ENCODE results near the gene ZNF578. TPM values are rescaled to one million over a fixed set of nuclear protein-coding genes. Genes with fewer than 3 reads are reported as not detected.
"Not testable (repeated sequence)": the region's sequence is repeated elsewhere in the genome, so short reads cannot be mapped to it uniquely, and the experiment has no call there.

ZNF578 gene
- total and polyA plus RNA-seq, 2 experiments from 2014 or later: 1.3 to 2.2 TPM

DNA sequence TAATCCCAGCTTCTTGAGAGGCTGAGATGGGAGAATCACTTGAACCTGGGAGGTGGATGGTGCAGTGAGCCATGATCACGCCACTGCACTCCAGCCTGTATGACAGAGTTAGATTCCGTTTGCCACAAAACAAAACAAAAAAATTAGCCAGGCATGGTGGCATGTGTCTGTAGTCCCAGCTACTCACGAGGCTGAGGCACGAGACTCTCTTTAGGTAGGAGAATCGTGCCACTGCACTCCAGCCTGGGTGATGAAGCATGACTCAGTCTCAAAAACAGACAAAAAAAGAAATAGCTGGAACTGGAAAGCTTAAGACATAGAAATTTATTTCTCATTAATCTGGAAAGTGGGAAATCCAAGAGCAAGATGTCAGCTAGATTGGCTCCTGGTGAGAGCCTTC lies 53.9 kb downstream of the ZNF578 start:
- in situ Hi-C loops (cut with MboI): no loop called here
- TF ChIP-seq EZH2 (IDR thresholded peaks at IDR 0.05; ENCODE audit: insufficient read depth, poor library complexity, severe bottlenecking) (no peak), EZH2phosphoT487 (IDR thresholded peaks at IDR 0.05; ENCODE audit: insufficient read depth, low read depth) (no peak)
- no peaks in the 10 kb centered on the region for H4K20me1 ChIP-seq (ENCODE audit: insufficient read depth)
- no peaks in the 10 kb centered on the region for H3K79me2 ChIP-seq (ENCODE audit: insufficient read depth)
- no peak overlapping the region for H3K4me2 ChIP-seq (ENCODE audit: unreplicated experiment)
- H3K4me1 ChIP-seq (ENCODE audit: insufficient read depth): no peaks in the 10 kb centered on the region
- H3K4me3 ChIP-seq: no peak overlapping the region
- H3F3A ChIP-seq (ENCODE audit: insufficient read depth): no peaks in the 10 kb centered on the region
- DNase-seq: no peak
- no peak overlapping the region for H3K27ac ChIP-seq
- no peaks in the 10 kb centered on the region for H3K27me3 ChIP-seq (replicated peaks; ENCODE audit: insufficient read depth)
- H2AFZ ChIP-seq: no peak overlapping the region
- 73 to 82% methylated on average over 5 of the region's 5 CpGs for WGBS, 2 experiments (ENCODE audit: low coverage in 1 of 2, low lambda C conversion rate in 2 of 2, missing lambda C conversion rate in 2 of 2)
- peaks cover 11% of the 10 kb centered on the region for H3K36me3 ChIP-seq (ENCODE audit: low read depth)
- H3K9ac ChIP-seq: no peak overlapping the region
- no peaks in the 10 kb centered on the region for H3K9me3 ChIP-seq (ENCODE audit: low read depth)
- no peaks in the 10 kb centered on the region for H3K9me2 ChIP-seq (ENCODE audit: insufficient read depth)

GRCh38 chr19:52516191-52516590 lies 62.8 kb downstream of the ZNF578 start:
- 49 to 50% methylated on average over 5 of the region's 5 CpGs for WGBS, 2 experiments (ENCODE audit: low coverage in 1 of 2, low lambda C conversion rate in 2 of 2, missing lambda C conversion rate in 2 of 2)
- Histone ChIP-seq H3K9ac (no peak overlapping the region), H3K79me2 (ENCODE audit: insufficient read depth) (no peaks in the 10 kb centered on the region)

GRCh38 chr19:52518646-52519045 lies 65.3 kb downstream of the ZNF578 start:
- WGBS, 2 experiments (ENCODE audit: low coverage in 1 of 2, low lambda C conversion rate in 2 of 2, missing lambda C conversion rate in 2 of 2): 24 to 35% methylated on average over 2 of the region's 2 CpGs

More at GRCh38 chr19:52516191-52516590, 62.8 kb downstream of the ZNF578 start:
- DNase-seq: no peak
- Histone ChIP-seq H3K9me2 (ENCODE audit: insufficient read depth) (no peaks in the 10 kb centered on the region), H3K36me3 (ENCODE audit: low read depth) (peaks cover 9% of the 10 kb centered on the region; the same call in 1 of the 2 replicates), H3K27ac (no peak overlapping the region), H3K4me2 (ENCODE audit: unreplicated experiment) (no peak overlapping the region), H3F3A (ENCODE audit: insufficient read depth) (no peaks in the 10 kb centered on the region), H4K20me1 (ENCODE audit: insufficient read depth) (no peaks in the 10 kb centered on the region), H2AFZ (no peak overlapping the region), H3K4me1 (ENCODE audit: insufficient read depth) (no peaks in the 10 kb centered on the region), H3K9me3 (ENCODE audit: low read depth) (no peaks in the 10 kb centered on the region), H3K4me3 (no peak overlapping the region), H3K27me3 (replicated peaks; ENCODE audit: insufficient read depth) (no peaks in the 10 kb centered on the region)
- TF ChIP-seq EZH2 (IDR thresholded peaks at IDR 0.05; ENCODE audit: insufficient read depth, poor library complexity, severe bottlenecking) (no peak), EZH2phosphoT487 (IDR thresholded peaks at IDR 0.05; ENCODE audit: insufficient read depth, low read depth) (no peak)
- in situ Hi-C loops (cut with MboI): no loop called here

DNA sequence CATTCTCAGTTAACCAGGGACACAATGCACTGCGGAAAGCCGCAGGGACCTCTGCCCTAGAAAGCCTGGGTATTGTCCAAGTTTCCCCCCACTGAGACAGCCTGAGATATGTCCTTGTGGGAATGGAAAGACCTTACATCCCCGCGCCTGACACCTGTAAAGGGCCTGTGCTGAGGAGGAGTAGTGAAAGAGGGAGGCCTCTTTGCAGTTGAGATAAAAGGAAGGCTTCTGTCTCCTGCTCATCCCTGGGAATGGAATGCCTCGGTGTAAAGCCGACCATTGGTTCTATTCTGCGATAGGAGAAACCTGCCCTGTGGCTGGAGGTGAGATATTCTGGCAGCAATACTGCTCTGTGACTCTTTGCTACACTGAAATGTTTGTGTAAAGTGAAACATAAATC lies 65.8 kb downstream of the ZNF578 start:
- H3K4me2 ChIP-seq (ENCODE audit: unreplicated experiment); H2AFZ ChIP-seq; H3K9ac ChIP-seq; H3F3A ChIP-seq (ENCODE audit: insufficient read depth); H4K20me1 ChIP-seq (ENCODE audit: insufficient read depth); H3K27ac ChIP-seq; H3K4me3 ChIP-seq; H3K9me2 ChIP-seq (ENCODE audit: insufficient read depth); in situ Hi-C loops (cut with MboI); H3K27me3 ChIP-seq (replicated peaks; ENCODE audit: insufficient read depth); DNase-seq; H3K79me2 ChIP-seq (ENCODE audit: insufficient read depth); H3K9me3 ChIP-seq (ENCODE audit: low read depth); H3K36me3 ChIP-seq (ENCODE audit: low read depth); H3K4me1 ChIP-seq (ENCODE audit: insufficient read depth): not testable (repeated sequence)
- 35 to 46% methylated on average over 7 of the region's 7 CpGs for WGBS, 2 experiments (ENCODE audit: low coverage in 1 of 2, low lambda C conversion rate in 2 of 2, missing lambda C conversion rate in 2 of 2)

More at GRCh38 chr19:52518646-52519045, 65.3 kb downstream of the ZNF578 start:
- Histone ChIP-seq H3K27me3 (replicated peaks; ENCODE audit: insufficient read depth) (no peaks in the 10 kb centered on the region), H3K4me2 (ENCODE audit: unreplicated experiment) (no peak overlapping the region), H3K79me2 (ENCODE audit: insufficient read depth) (no peaks in the 10 kb centered on the region), H4K20me1 (ENCODE audit: insufficient read depth) (no peaks in the 10 kb centered on the region), H3K4me3 (no peak overlapping the region), H3K27ac (no peak overlapping the region), H2AFZ (no peak overlapping the region), H3K9me2 (ENCODE audit: insufficient read depth) (no peaks in the 10 kb centered on the region), H3K9me3 (ENCODE audit: low read depth) (no peaks in the 10 kb centered on the region), H3K36me3 (ENCODE audit: low read depth) (no peaks in the 10 kb centered on the region), H3F3A (ENCODE audit: insufficient read depth) (no peaks in the 10 kb centered on the region), H3K4me1 (ENCODE audit: insufficient read depth) (no peaks in the 10 kb centered on the region), H3K9ac (no peak overlapping the region)
- TF ChIP-seq EZH2phosphoT487 (IDR thresholded peaks at IDR 0.05; ENCODE audit: insufficient read depth, low read depth): no peak
- TF ChIP-seq EZH2 (IDR thresholded peaks at IDR 0.05; ENCODE audit: insufficient read depth, poor library complexity, severe bottlenecking): no peak
- no peak for DNase-seq
- in situ Hi-C loops (cut with MboI): no loop called here

DNA sequence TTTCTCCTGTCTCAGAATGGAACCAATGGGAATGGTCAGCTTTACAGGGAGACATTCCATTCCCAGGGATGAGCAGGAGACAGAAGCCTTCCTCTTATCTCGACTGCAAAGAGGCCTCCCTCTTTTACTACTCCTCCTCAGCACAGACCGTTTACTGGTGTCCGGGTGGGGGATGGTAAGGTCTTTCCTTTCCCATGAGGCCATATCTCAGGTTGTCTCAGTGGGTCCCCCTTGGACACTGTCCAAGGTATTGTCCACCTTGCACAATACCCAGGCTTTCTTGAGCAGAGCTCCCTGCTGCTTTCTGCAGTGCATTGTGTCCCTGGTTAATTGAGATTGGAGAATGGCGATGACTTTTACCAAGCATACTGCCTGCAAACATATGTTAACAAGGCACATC lies 66.7 kb downstream of the ZNF578 start:
- no peak overlapping the region for H3K9ac ChIP-seq
- in situ Hi-C loops (cut with MboI): no loop called here
- no peaks in the 10 kb centered on the region for H3K36me3 ChIP-seq (ENCODE audit: low read depth)
- no peaks in the 10 kb centered on the region for H3F3A ChIP-seq (ENCODE audit: insufficient read depth)
- TF ChIP-seq EZH2 (IDR thresholded peaks at IDR 0.05; ENCODE audit: insufficient read depth, poor library complexity, severe bottlenecking) (no peak), EZH2phosphoT487 (IDR thresholded peaks at IDR 0.05; ENCODE audit: insufficient read depth, low read depth) (no peak)
- H3K27ac ChIP-seq: no peak overlapping the region
- WGBS, 2 experiments (ENCODE audit: low coverage in 1 of 2, low lambda C conversion rate in 2 of 2, missing lambda C conversion rate in 2 of 2): 12 to 21% methylated on average over 4 of the region's 4 CpGs
- H3K27me3 ChIP-seq (replicated peaks; ENCODE audit: insufficient read depth): no peaks in the 10 kb centered on the region
- H4K20me1 ChIP-seq (ENCODE audit: insufficient read depth): no peaks in the 10 kb centered on the region
- no peaks in the 10 kb centered on the region for H3K4me1 ChIP-seq (ENCODE audit: insufficient read depth)
- H3K79me2 ChIP-seq (ENCODE audit: insufficient read depth): no peaks in the 10 kb centered on the region
- no peak for DNase-seq
- no peak overlapping the region for H3K4me2 ChIP-seq (ENCODE audit: unreplicated experiment)
- no peaks in the 10 kb centered on the region for H3K9me2 ChIP-seq (ENCODE audit: insufficient read depth)
- H3K9me3 ChIP-seq (ENCODE audit: low read depth): no peaks in the 10 kb centered on the region
- H2AFZ ChIP-seq: no peak overlapping the region
- no peak overlapping the region for H3K4me3 ChIP-seq

Measured in GM23248 (cell line).